SK-MEL-5 (cell line): ENCODE measurements around the gene PGGHG. TPM values are rescaled to one million over a fixed set of nuclear protein-coding genes. Genes with fewer than 3 reads are reported as not detected.

Experiments
- DNase-seq: peaks from one replicate; pipeline ENCODE4 v3.0.0-alpha.2; 2016; ENCODE audit warnings: low read depth, low spot score
- in situ Hi-C: cut with HindIII; loops from 2 replicates; pipeline ENCODE4 v1.10.0; 2016; ENCODE audit warnings: low sequenced_read_pairs, high pct_unique_total_duplicates, low pct_unique_long_range_greater_than_20kb
- total RNA-seq: library from RNA; depleted of rRNA; stranded (reverse); fragments of >200 nt; shearing (Covaris generic); gene quantifications from 2 replicates; pipeline ENCODE4 v1.2.3, GENCODE V29; 2014

The PGGHG gene
- total RNA-seq, 1 experiment from 2014 or later = 12.6 TPM

DNA sequence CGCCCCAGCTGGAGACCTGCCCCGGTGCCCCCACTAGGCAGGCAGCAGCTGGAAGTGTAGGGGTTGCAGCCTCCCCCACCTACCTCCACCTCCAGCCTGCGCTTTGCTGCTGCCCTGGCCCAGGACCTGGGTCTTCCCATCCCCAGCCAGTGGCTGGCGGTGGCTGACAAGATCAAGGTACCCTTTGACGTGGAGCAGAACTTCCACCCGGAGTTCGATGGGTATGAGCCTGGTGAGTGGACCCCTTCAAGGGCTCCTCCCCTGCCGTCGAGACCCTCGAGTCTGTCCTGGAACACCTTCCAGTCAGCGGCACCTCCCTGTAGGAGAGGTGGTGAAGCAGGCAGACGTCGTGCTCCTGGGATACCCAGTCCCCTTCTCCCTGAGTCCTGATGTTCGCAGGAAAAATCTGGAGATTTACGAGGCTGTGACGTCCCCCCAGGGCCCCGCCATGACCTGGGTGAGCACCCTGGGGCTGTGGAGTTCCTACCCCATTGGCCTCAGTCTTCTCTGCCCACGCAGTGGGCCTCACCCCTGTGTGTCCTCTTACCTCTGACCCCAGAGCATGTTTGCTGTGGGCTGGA lies 4.4 kb downstream of the PGGHG start:
- in situ Hi-C loops = no loop called here
- no peak for DNase-seq

DNA sequence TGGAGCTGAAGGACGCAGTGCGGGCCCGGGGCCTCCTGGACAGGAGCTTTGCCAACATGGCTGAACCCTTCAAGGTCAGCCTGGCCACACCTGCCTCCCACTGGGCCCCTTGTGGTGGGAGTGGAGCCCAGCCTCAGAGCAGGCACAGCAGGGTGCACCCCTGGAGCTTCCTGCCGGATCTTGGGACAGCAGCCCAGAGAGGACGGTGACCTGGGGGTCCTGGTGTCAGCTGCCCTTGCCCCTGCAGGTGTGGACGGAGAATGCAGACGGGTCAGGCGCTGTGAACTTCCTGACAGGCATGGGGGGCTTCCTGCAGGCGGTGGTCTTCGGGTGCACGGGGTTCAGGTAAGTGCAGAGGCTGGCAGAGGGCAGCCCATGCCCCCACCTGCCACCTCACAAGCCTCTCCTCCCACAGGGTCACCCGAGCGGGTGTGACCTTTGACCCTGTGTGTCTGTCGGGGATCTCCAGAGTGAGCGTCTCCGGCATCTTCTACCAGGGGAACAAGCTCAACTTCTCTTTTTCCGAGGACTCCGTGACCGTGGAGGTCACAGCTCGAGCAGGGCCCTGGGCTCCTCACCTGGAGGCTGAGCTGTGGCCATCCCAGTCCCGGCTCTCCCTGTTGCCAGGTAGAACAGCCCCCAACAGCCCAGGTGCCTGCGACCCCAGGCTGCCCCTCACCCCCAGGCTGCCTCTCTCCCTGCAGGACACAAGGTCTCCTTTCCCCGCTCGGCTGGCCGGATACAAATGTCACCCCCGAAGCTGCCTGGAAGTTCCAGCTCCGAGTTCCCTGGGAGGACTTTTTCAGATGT lies 5.1 kb downstream of the PGGHG start:
- in situ Hi-C loops = no loop called here
- no peak for DNase-seq

GRCh38 chr11:294780-295179 lies 5.9 kb downstream of the PGGHG start:
- DNase-seq = no peak

GRCh38 chr11:295351-296170 lies 6.6 kb downstream of the PGGHG start:
- no peak for DNase-seq
- in situ Hi-C loops = no loop called here

More at GRCh38 chr11:294780-295179, 5.9 kb downstream of the PGGHG start:
- in situ Hi-C loops = no loop called here

DNA sequence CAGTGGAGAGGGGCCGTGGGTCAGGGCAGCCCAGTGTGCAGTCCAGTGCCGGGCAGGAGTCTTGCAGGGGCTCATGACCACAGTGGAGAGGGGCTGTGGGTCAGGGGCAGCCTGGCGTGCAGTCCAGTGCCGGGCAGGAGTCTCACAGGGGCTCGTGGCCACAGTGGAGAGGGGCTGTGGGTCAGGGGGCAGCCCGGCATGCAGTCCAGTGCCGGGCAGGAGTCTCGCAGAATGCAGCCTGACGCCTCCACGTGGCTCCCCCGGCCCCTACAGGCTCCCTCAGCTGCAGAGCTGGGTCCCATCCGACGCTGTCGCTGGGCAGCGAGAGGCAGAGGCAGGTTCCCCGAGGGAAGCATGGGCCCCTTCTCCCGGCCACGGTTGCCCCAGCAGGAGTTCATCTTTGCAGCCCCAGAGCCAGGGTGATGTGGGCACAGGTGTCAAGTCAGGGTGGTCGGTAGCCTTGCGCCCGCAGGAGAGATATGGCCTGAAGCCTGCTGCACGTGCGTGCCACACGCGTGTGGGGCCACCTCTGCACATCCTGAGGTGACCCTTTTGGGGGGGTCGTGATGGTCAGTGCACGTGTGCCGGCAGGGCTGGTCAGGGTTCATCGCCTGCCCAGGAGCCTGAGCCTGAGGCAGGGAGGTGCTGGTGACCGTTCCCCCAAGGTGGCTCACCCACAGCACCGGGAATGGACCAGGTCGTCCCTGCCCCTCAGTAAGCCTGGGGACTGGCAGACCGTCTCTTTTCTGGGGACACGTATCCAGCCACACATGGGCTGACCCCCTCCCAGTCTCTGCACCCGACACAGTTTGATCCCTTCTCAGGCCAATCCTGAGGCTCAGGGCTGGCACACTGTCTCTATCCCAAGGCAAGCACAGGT lies 7.5 kb downstream of the PGGHG start:
- DNase-seq = no peak
- in situ Hi-C loops = no loop called here

- in situ Hi-C loops = no loop called here
- DNase-seq = no peak
These were observed 8.2 kb downstream of the PGGHG start for GRCh38 chr11:297051-297585.

- in situ Hi-C loops = no loop called here
- no peak for DNase-seq
These were observed 8.9 kb downstream of the PGGHG start for GRCh38 chr11:297586-298405.

- no peak for DNase-seq
- in situ Hi-C loops = no loop called here
These were observed 9.6 kb downstream of the PGGHG start for GRCh38 chr11:298406-299065.

DNA sequence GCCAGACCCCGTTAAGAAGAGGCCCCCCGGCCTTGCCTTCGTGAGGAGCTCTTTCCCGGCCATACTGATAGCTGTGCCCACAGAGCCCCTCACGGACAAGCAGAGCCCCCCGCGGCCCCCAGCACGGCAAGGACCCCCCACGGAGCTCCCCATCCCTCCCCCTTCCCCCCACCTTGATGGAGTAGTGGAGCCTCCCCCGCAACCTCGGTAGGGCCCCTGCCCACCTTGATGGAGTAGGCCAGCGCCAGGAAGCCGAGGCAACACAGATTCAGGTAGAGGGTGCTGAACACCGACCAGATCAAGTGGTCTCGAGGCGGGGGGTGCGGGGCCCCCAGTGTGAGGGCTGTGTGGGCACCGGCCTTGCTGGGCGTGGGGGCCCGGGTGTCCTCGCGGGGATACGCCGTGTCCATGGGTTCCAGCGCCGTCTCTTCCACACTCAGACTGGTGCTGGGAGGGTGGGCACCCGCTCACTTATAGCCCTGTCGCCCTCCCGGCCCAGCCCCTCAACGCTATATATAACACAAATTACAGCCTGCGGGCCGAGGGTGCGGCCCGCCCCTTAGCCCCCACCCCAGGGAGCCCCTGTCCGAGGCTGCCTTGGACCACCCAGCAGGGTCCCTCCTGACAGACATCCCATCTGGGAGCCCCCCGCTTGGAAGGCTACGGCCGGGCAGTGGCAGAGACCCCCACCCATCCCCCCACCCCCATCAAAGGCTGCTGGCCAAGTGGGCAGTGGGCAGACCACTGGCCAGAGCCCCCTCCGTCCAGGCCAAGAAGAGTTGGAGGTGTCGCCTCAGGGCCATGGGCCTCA lies 10.4 kb downstream of the PGGHG start, which contains the start of gene IFITM5:
Gene IFITM5 (minus strand): TSS at position 446 of the 811 bp plus-strand sequence. CDS start 36 bp downstream, at position 410.
- in situ Hi-C loops = no loop called here

DNA sequence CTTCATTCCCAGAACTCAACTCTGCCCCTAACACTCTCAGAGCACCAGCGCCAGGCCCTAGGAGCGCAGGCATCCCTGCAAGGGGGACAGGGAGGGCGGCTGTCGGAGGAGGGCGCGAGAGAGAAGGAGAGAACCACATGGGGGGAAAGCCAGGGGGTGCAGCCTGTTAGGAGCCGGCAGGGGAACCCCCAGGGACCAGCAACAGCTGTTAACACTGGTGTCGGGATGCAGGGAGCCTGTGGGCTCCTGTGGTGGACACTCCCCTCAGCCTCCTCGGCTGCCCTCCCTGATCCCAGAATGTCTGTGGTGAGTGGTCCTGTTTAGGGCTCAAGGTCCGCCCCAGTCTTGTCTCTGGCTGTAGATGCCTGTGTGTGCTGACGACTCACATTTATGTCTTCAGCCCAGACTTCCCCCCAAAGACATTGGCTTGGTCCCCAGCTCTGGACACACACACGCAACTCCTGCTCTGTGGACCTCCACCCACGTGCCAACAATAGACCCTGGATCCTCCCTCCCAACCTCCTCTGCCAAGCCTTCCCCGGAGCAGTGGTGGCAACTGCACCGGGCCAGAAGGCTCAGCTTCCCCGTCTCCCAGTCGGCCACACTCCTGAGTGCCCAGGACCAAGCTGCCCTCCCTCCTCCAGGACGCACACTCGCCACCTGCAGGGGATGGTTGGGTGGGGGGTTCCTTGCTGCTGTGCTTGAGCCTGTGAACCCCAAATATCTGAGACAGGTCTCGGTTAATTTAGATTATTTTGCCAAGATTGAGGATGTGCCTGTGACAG lies 11.2 kb downstream of the PGGHG start:
- no peak for DNase-seq
- in situ Hi-C loops = no loop called here

More for the DNA sequence above, 10.4 kb downstream of the PGGHG start, which contains the start of gene IFITM5:
- no peak for DNase-seq

GRCh38 chr11:303363-303762 lies 14.4 kb downstream of the PGGHG start:
- DNase-seq = no peak
- in situ Hi-C loops = no loop called here

DNA sequence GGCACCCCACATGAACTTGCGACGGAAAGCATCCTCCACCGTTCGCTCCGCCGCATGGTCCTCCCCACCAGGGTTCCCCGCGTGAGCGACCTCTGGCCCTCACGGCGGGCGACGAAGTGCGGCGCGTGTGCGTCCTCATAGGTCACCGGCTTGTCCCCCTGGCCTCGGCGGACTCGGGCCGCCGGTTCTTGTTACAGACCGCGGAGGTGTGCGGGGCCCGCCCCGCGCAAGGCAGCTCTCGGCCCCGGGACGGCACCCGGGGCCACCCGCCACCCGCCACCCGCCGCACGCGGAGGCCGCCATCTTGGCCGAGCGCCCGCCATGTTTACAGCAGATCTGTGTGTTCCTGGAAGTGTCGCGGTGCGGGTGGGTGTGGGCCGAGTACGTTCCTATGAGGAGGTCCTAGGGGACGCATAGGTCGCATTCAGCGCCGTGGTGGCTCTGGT lies 15.2 kb downstream of the PGGHG start:
- in situ Hi-C loops = no loop called here

DNA sequence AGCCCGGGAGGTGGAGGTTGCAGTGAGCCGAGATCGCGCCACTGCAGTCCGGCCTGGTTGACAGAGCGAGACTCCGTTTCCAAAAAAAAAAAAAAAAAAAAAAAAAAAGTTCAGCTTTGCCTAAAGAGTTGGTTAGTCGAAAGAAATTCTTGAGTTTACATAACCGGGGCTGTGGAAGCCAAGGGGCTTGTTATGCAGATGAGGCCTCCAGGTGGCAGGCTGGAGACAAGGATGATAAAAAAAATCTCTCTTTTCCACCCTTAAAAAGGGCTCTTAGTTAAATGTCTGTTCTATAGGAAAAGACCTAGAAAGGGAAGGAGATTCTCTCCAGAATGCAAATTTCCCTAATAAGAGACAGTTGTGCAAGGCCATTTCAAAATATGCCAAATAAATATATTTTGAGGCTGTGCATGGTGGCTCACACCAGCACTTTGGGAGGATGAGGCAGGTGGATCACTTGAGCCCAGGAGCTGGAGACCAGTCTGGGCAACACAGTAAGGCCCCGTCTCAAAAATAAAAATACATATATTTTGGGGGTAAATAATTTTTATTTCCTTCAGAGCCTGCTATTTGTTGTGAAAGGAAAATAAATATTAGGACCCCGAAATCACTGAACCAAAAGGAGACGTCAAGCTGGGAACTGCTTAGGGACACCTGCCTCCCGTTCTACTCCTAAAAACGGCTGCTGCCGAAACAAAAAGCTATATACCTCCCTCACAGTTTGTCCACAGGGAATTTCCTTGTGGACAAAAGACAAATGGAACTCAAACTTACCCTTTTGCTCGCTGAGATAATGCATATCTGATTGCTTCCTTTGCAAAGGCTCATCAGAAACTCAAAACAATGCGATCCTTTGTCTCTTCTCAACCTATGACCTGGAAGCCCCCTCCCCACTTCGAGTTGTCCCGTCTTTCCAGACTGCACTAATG lies 16.3 kb downstream of the PGGHG start:
- peak; percentile 73 for DNase-seq
- in situ Hi-C loops = no loop called here

More for the DNA sequence above, 15.2 kb downstream of the PGGHG start:
- DNase-seq = no peak
